Inflammatory macrophage treated with lipopolysaccharide for 1 hour (primary cell): ENCODE measurements around the gene VOPP1.
"Not testable (repeated sequence)": the region's sequence is repeated elsewhere in the genome, so short reads cannot be mapped to it uniquely, and the experiment has no call there.

Experiments used
- DNase-seq, 2 donors: peaks; one replicate each; pipeline ENCODE4 v3.0.0-alpha.2; 2020 to 2022

The VOPP1 gene

DNA sequence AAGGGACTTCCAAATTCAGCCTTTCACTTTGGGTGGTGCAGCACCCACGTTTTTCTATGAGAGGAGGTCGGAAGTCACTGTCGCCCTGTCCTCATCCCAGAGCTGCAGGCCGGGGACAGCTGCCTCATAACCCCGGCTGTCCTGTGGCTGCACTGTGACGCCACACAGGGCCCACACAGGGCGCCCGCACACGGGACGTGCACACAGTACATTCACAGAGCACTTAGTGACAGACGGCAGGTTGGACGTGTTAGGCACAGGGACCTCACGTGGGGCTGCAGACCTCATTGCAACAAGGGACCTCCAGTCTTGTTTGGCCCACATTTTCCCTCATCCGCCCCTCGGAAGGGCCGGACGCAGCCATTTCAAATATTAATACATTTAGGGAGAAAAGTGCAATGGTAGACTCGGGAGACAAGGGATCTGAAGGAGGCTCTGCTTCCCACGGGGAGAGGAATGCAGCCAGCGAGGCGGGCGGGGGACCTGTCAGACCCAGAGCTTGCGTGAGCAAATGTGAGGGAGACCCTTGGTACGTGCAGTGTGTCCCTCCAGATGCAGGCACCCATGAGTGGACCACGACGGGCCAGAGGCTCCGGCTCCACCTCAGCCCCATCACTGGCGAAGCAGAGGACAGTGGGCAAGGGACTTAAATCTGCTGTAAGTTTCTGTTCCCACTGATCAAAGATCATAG, 86.7 kb downstream of the VOPP1 start:
- DNase-seq: no peak

DNA sequence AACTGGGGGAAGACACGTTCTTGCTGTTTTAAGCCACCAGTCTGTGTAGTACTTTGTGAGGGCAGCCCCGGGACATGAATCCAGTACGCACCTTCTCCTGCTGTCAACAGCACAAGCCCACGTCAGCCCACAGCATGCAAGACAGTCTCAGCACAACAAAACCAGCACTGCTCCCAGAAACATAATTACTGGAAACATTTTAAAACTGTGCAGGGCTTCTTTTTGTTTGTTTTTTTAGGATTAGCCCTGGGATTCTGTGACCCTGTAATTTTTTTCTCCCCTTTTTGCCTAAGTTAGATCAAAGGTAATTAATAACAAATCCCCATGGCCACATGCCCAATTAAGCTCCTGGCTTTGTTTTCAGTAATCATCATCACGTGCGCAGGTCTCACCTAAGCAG, 87.5 kb downstream of the VOPP1 start:
- DNase-seq: no peak

DNA sequence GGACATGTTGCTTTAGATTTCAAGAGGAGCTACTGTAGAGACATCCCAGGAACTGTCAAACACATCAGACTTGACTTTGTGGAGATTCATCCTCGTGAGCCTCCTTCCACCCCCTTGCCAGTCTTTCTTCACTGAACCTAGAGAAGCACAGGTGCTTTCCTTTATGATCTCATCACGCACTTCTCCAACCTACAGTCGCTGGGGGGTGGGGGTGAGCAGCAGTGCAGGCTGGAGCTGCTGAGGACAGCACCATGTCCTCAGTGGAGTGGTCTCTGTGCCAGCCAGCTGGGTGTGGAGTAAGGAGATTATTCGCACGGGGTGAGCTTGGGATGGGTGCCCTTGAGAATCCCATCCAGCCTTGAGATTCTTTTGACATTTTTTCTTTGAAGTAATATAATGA, 88.1 kb downstream of the VOPP1 start:
- no peak for DNase-seq

DNA sequence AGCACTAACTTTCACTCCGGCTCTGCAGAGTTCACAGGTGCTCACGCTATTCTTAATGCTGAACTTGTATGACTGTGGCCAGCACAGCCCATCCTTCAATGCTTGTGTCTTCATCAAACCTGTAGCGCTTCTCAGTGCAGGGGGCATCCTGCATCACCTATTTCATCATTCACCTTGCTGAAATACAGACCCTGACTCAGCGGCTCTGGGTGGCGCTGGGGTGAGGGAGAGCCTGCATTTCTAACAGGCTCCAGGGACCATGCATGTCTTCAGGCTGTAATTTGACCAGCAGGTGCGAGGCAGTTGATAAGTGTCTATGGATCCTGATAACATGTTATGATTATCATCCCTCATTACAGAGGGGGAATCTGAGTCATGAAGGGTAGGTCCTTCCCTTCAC, 89.3 kb downstream of the VOPP1 start:
- no peak for DNase-seq

DNA sequence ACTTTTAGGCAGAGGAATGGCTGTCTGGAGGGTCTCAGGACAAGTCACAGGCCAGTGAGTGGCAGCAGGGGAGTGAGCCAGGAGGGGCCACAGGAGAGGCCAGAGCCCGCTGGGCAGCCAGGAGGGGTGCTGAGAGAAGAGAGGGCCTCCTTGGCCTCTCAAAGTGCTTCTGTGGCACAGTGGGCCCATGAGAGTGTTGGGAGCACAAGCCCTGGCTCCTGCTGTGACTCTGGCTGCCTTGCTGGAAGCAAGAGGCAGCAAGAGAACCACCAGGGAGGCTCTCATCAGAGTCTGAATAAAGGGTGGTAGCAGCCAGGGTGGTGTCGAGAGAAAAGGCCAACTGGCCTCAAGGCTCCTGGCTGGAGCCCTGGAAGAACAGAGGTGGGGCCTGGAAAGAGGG, 91.1 kb downstream of the VOPP1 start:
- DNase-seq: no peak

DNA sequence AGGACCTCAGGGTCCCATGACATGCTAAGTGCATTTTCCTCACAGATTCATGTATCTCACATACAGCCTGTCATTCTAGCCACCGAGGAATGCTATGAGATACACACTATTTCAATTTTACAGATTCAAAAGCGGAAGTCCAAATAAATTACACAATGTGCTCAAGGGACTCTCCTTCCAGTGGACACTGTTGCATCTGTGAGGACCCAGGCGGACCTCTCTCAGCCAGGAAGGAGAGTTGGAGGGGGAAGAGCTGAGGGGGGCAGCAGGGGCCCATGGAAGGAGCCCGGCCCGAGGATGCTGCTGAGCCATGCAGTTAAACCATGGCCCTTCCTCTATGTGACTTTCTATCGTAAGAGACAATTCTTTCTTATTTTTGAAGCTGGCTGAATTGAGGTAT, 93.6 kb downstream of the VOPP1 start:
- no peak for DNase-seq

DNA sequence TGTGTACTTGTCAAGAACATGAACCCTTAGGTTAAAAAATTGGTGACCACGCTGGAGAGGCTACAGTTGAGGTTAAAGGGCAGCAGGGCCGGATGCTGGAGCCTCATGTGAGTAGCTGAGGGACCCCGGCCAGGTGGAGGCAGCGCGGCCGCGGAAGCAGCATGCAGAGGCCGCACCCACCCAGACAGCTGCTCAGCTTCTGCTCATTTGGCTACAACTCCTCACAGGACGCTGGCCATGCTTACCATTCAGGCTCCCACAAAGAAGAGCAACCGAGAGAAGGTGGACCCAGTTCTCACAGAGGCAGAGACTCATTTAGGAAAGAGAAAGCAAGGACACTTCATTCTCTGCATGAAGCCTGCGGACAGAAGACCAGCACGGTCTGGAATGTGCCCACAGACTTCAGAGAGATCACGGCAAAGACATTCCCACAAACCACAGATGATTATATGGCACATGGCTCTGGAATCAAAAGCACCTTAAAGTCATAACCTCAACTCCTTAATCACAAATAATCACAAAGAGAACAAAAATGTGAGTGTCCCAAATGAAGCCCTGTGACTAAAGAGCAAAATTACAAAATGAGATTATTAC, 94.4 kb downstream of the VOPP1 start:
- DNase-seq: no peak

DNA sequence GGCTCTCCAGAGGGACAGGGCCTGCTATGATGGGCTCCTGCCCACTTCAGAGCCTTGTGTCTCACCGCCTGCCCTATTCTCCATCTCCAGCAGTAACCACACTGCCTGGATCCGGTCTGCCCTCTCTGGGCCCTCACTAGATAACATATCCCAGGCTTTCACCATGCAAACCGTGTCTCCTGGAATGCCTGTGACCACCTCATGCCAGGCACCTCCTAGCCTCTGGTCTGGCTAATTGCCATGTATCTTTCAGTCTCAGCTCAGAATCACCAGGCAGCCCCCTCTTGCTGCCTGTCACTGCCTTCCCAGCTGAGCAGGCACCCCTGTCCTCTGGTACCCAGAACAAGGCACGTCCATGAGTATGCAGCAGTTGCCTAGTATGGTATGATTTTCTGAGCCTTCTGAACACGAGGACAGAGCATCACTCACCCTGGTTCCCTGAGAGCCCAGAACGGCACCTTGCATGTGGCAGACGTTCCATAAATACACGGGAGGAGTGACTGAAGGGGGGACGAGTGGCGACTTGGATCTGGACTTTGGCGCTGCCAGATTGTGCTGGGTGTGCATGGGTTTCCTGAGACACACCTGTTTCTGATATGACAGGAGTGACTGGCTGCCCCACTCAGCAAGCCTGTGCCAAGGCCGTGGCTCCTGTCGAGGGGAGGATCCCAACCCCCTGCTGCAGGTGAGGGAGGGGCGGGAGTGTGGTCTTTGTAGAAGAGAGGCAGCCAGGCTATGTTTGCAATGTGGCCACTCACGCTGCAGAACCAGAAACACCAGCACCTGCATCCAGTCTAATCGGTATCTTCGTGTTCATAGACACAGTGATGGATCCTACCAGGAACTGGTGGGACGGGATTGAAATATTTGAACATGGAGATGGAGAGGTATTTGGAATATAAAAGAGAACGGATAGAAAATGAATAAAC, 95.2 kb downstream of the VOPP1 start:
- no peak for DNase-seq

DNA sequence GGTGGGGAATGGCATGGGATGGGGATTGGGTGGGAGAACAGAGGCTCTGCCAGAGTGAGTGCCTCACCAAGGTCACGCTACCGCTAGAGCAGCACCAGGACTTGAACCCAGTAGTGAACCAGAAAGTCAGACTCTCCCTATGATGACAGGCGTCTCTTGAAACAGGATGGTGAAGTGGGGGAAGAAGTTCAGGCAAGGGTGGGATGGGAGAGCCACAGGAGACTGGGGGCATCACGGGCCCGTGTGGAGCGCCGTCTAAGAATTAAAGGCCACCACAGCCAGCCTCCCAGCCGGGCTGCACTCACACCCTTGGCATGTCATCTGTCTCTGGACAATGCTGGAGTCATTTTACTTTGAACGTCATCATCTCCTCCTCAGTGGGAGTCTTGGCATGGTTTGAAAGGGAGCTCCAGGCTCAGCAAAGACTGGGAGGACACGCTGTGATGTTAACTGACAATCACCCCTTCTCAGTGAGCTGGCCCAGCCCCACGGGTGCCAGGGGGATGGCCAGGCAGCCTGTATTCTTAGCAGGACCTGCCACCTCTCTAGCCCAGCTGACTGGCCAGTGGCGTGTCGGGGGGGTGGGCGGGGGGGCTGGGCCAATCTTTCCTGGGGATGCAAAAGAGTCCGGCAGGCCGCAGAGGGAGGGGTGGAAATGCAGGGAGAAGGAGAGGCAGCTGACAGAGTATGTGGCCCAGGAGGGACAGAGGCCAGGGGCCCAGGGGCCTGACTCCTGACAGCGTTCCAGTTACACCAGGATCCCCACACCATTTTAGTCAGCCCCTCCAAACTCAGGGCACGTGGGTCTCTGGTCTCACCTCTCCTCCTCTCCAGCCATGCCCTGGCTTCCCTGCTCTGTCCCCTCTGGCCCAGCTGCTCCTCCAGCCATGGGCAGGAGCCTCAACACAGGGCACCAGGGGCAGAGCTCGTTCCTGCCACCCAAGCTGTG, 96.2 kb downstream of the VOPP1 start:
- no peak for DNase-seq

DNA sequence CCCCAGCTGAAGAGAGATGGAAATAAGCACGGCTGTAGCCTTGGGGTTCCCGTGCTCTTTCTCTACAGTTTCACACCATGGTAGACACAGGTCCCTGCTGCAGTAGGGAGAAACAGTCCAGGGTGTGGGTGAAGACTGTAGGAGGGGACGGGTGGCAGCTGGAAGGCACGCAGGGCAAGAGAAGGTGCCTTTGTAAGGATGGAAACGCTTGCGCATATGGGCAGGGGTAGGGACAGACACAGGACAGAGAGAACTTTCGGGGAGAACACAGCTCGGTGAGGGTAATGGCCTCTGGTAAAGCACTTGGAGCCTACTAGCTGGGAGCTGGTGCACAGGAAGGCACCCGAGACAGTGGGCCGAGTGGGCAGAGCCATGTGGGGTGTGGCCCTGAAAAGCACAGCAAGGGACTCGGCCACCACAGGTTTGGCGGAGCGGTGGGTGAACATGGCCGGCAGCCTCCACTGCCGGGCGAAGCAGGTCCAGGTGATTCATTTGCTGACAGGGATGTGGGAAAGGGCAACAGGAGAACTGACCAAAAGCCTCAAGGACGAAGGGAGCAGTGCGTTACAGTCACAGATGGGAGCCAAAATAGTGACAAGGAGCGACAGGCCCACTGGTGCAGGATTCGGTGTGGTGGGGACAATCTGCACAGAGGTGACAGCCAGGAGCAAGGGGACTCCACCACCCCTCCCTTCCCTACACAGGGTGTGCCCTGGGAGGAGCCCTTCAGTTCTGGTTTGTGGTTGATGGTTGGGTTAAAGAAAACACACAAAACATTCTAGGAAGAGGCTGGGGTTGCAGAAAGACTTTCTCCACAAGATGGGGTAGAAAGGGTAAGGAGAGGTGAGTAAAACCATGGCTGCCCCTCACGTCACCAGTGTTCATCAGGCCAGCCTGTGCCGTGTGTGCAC, 97.1 kb downstream of the VOPP1 start:
- DNase-seq: no peak

DNA sequence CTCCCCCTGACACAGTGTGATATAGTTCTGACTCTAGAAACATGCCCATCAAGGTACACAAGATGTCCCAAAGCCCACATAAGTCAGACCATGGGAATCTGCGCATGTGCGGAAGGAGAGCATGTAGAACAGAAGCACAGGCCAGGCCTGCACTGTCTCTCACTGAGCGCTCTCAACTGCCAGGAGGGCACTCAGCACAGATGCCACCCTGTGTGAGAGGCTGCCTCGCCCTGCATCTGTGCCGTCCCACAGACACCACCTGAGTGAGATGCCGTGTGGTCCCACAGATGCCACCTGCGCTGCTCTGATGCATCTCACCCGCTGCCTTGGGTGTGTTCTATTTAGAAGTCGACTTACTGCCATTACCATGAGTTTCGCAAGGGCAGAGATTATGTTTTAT, 98.4 kb downstream of the VOPP1 start:
- DNase-seq: no peak

DNA sequence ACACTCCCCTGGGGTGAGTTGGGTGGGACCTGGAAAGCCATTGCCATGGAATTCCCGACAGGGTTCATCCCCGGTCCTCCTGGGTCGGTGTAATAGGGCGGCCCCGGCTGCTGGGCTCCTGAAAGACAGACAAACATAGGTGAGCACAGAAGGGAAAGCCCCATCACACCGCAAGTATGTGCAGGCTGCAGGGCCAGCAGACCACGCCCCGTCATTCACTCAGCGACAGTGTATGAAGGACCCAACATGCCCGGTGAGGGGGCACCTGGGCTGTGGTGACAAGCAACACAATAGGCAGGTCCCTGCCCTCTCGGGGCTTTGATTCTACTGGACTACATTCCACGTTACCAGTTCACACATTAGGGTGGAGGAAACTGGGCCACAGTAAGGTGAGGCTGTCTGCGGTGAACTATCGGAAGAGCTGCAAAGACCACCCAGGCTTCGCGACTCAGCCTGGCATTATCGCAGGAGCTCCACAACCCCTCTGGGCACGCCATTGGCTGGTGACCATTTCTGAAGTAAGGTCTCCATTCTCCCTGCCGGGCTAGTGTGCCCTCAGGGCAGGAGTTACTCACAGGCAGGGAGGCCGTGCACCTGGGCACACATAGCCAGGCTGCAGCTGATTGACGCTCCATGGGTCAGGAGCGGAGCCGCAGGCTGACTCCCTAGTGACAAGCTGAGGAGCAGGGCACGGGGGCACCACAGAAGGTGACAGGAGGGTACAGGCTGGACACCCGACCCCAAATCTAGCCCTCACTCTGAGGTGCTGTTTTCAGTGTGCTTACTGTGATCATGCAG, 99.2 kb downstream of the VOPP1 start:
- DNase-seq: no peak

DNA sequence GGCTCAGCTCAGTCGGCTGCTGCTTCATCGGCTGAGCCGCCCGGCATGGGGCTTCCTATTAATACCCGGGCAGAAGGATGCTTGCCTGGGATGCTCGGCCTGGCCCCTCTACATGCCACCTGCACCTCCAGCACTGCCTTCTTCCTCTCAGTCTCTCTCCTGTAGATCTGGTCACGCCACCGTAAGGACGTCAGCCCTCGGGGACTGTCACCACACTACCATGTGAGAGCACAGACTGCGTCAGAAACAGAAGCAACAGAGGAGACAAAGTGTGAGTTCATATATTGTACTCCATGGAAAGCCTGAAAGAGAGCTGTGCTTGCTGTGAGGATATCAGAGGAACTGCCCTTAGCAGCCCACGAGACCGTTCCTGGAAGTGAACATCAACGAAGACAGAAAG, 99.9 kb downstream of the VOPP1 start:
- DNase-seq: not testable (repeated sequence)

DNA sequence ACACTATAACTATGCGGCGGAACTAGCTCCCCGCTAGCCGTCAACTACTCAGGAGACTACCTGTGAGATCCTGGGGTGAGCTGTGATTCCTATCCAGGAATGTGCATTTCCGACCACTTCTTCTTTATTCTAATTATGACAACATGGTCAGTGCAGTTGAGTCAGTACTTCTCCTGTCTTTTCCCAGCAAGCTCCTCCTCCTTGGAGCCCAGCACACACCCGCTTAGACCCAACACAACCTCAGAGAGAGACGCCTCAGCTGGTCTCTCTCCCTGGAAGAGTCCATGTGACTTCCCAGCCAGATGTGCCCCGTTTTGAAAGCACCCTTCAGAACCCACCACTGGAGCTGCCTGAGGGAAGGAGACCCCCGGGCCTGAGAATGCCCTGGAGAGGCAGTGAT, 100.7 kb downstream of the VOPP1 start:
- DNase-seq: not testable (repeated sequence)

DNA sequence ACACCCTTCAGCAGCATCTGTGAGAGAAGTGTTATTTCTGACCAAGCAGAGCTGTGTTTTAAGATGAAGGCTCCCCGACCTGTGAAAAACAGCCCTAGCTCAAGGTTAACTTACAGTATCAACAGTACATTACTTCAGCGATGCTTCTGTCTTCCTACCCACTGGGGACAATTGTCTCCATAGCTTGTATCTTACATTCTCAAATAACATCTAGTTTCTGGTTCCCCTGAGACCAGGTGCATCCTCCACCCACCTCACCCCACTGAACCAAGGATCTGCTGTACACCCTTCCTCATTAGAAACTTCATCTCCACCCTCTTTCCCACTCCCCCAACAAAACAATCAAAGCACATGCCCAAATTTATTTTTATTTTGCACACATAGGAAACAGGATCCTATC, 102.0 kb downstream of the VOPP1 start:
- DNase-seq: no peak

DNA sequence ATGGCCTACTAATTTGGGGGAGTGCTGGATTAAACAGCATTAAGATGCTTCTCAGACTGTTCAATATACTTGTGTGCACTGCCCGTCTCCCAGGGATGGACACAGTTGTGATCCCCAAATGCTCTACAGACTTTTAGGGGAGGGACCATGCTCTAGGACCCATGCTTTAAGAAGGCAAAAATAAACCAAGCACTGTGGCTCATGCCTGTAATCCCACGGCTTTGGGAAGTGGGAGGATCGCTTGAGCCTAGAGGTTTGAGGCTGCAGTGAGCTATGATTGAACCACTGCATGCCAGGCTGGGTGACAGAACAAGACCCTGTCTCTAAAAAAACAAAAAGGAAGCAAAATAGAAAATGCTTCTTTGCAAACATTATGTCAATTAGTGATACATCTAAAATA, 102.6 kb downstream of the VOPP1 start:
- DNase-seq: no peak

DNA sequence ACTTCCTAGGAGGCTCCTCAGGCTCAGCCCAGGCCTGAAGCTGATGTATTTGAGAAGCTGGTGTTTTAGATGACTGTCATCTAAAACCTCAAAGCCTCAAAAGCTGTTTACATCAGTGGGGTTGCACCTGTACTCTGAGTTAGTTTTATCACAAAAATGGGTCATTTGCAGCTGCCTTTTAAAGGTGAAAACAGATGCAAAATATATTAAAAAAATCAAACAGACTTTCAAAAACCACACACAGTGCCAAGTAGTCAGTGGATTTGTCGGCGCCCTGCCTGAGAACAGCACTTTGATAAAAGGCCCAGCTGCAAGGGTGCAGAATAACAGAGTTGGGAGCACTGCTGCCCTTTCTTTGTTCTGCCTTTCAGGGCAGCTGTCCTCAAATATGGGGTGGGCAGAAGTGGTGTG, 103.0 kb downstream of the VOPP1 start:
- no peak for DNase-seq

DNA sequence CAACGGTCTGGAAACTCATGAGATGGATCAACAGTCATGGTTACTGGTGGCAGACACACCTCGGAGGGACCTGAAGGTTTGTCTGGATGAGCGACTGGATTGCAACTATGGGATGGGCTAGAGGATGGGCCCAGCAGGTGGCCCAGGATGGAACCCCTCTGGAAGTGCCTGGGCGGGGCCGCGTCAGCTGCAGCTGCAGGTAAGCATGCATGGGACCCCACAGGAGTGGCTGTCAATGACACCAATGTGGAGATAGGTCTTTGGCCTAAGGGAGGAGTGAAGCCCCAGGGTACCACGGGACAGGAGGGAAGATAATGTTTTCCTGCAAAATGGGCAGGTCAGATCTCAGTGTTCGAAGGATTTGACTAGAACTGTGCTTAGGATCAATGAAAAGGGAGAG, 103.8 kb downstream of the VOPP1 start:
- DNase-seq: no peak

DNA sequence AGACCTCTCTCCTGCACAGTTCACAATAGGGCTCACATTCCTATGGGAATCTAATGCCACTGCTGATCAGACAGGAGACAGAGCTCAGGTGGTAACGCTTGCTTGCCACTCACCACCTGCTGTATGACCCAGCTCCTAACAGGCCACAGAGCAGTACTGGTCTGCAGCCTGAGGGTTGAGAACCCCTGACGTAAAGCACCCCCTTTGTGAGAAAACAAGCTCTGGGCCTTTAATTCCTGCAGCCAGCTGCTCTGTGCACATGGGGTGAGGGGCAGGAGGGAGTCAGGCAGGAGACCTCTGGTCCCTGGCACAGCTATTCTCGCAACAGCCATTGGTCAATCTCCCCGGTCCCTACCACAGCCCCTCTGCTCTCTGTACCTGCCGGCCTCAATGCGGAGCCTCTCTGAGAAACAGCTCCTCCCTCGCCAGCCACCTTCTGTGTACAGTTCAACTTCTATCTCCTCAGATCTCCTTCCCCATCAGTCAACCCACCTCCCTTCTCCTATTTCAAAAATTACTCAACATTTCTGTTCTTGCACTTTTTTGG, 105.2 kb downstream of the VOPP1 start:
- DNase-seq: no peak

DNA sequence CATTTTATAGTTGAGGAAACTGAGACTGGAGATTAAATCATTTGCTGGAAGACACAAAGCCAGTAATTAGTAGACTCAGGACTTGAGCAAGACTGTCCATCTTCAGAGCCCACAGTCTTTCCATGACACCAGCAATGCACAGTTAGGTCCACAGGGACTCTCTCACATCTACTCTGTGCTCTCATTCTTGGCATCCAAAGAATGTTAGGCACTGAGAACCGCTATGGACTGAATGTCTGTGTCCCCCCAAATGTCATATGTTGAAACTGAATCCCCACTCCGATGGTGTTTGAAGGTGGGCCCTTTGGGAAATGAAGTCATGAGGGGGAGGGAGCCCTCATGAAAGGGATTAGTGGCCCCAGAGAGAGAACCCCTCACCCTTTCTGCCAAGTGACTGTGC, 106.6 kb downstream of the VOPP1 start:
- DNase-seq: no peak

DNA sequence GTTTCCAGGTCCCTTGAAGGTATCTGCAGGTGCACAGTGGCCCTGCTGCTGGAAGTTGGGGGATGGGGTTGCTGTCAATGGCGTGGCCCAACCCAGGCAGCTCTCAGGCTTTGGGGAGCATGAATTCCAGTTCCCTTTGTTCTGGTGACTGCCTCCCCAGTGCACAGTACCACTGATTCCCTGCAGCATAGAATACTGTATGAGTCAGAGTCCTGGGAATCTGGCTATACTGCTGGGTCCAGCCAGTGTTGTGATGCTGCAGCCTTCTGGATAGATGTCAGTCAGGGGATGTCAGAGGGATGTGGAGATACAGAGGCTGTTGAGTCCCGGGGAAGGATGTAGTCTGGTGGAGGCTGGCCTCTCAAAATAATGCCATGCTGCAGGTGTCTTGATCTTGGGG, 107.9 kb downstream of the VOPP1 start:
- no peak for DNase-seq
